Duodenal mucosa (tissue), 2 donors: Measurements from ENCODE around the gene STAG1.
"Not testable (repeated sequence)": the region's sequence is repeated elsewhere in the genome, so short reads cannot be mapped to it uniquely, and the experiment has no call there.

Experiments used
- H3K27ac ChIP-seq: one replicate; pipeline ENCODE4 v1.7.0; 2013; ENCODE audit warnings: low read depth, low read length
- H3K27me3 ChIP-seq, 2 donors: one replicate each; pipeline ENCODE4 v1.7.0; 2013; ENCODE audit warnings: low read length in 2 of 2, control low read depth in 1 of 2; ENCODE audit not compliant: insufficient read depth in 2 of 2, control insufficient read depth in 1 of 2
- H3K36me3 ChIP-seq, 2 donors: one replicate each; pipeline ENCODE4 v1.7.0; 2013; ENCODE audit warnings: low read length in 2 of 2, control low read depth in 1 of 2; ENCODE audit not compliant: insufficient read depth in 2 of 2, control insufficient read depth in 1 of 2
- H3K4me1 ChIP-seq, 2 donors: one replicate each; pipeline ENCODE4 v1.7.0; 2013; ENCODE audit warnings: low read length in 2 of 2, control low read depth in 1 of 2; ENCODE audit not compliant: insufficient read depth in 2 of 2, control insufficient read depth in 1 of 2
- H3K4me3 ChIP-seq, 2 donors: one replicate each; pipeline ENCODE4 v1.7.0; 2013; ENCODE audit warnings: low read length in 2 of 2, low read depth in 1 of 2
- H3K9ac ChIP-seq, 2 donors: one replicate each; pipeline ENCODE4 v1.7.0; 2013; ENCODE audit warnings: low read length in 2 of 2, low read depth in 1 of 2
- H3K9me3 ChIP-seq, 2 donors: one replicate each; pipeline ENCODE4 v1.7.0; 2013; ENCODE audit warnings: low read length in 2 of 2, control low read depth in 1 of 2; ENCODE audit not compliant: control insufficient read depth in 1 of 2

Gene STAG1

DNA sequence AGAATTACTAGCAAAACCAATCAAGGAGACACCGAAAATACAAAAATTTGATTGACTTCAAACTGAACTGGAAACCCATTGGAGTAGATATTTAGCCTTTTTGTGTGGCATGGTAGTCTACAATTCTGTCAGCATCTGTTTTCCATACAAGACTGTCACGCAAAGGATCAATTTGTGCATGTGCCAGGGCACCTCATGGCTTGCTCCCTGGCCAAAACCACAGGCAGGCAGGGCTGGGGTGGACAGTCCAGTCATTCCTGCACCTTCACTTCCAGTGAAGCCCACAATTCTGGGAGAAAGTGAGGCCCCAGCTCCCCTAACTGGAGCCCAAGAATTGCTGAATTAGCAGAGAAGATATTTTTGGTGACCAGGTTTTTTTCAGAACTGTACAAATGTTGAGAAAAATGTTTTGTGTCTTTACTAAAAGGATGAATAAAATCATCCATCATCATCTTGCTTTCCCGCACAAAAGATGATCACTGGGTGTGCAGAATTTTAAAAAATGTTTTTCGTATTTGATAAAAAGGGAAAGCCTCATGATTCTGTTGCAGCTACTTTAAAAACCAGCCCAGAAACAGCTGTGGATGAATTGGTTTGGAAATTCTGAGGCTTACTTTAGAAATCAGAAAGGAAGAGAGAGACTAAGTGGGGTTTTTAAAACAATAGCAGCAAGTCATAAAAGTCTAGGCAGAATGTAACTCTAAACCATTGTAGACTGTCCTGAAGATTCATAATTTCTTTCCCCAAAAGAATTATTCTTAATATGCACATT lies 415.7 kb downstream of the STAG1 start:
- H3K4me3 ChIP-seq, result no peak overlapping the region
- H3K27me3 ChIP-seq, result no peaks in the 10 kb centered on the region
- H3K4me1 ChIP-seq, result no peaks in the 10 kb centered on the region
- H3K9me3 ChIP-seq, result no peaks in the 10 kb centered on the region
- H3K27ac ChIP-seq, result no peak overlapping the region
- no peak overlapping the region for H3K9ac ChIP-seq
- H3K36me3 ChIP-seq, result peaks cover 20 to 53% of the 10 kb centered on the region in 2 donors

DNA sequence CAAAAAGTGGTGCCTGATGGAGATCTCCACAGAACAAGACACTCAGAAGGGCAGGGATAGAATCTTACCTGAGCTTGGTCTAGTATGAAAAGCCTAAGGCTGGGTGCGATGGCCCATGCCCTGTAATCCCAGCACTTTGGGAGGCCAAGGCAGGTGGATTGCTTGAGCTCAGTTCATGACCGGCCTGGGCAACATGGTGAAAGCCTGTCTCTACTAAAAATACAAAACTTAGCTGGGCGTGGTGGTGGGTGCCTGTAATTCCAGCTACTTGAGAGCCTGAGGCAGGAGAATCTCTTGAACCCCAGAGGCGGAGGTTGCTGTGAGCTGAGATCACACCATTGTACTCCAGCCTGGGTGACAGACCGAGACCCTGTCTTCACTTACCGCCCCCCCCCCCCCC lies 417.5 kb downstream of the STAG1 start:
- peaks cover 20 to 46% of the 10 kb centered on the region in 2 donors for H3K36me3 ChIP-seq
- not testable (repeated sequence) for H3K9me3 ChIP-seq, H3K27me3 ChIP-seq, H3K9ac ChIP-seq, H3K4me1 ChIP-seq, H3K4me3 ChIP-seq, H3K27ac ChIP-seq

GRCh38 chr3:136334209-136334608 lies 418.0 kb downstream of the STAG1 start:
- Histone ChIP-seq H3K27me3 (no peaks in the 10 kb centered on the region), H3K4me1 (no peaks in the 10 kb centered on the region), H3K9ac (no peak overlapping the region), H3K36me3 (peaks cover 22 to 51% of the 10 kb centered on the region in 2 donors), H3K27ac (no peak overlapping the region), H3K4me3 (no peak overlapping the region), H3K9me3 (no peaks in the 10 kb centered on the region)

- H3K36me3 ChIP-seq, result peaks cover 27 to 60% of the 10 kb centered on the region in 2 donors
- H3K27me3 ChIP-seq, result no peaks in the 10 kb centered on the region
- H3K4me1 ChIP-seq, result no peaks in the 10 kb centered on the region
- H3K27ac ChIP-seq, result no peak overlapping the region
- no peak overlapping the region for H3K4me3 ChIP-seq
- H3K9me3 ChIP-seq, result no peaks in the 10 kb centered on the region
- H3K9ac ChIP-seq, result no peak overlapping the region
Observed at GRCh38 chr3:136332776-136333175, 419.4 kb downstream of the STAG1 start.

DNA sequence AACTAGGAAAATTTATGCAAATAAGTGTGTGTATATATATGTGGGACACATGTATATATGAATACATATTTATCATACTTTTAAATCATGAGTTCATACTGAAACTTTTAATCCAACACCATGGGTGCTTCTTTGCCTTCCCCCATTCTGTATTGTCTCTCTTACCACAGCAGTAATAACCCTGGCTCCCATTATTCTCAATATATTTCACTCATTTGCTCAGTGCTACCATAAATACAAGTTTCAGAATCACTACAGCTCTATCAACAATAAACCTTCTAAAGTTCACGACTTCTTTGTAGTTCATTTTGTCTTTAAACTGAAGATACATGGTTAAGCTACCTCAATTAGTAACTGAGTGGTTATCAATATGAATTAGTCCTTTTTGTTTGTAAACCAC lies 419.9 kb downstream of the STAG1 start:
- Histone ChIP-seq H3K36me3 (peaks cover 27 to 62% of the 10 kb centered on the region in 2 donors), H3K9ac (no peak overlapping the region), H3K27ac (no peak overlapping the region), H3K9me3 (no peaks in the 10 kb centered on the region), H3K27me3 (no peaks in the 10 kb centered on the region), H3K4me3 (no peak overlapping the region), H3K4me1 (no peaks in the 10 kb centered on the region)

DNA sequence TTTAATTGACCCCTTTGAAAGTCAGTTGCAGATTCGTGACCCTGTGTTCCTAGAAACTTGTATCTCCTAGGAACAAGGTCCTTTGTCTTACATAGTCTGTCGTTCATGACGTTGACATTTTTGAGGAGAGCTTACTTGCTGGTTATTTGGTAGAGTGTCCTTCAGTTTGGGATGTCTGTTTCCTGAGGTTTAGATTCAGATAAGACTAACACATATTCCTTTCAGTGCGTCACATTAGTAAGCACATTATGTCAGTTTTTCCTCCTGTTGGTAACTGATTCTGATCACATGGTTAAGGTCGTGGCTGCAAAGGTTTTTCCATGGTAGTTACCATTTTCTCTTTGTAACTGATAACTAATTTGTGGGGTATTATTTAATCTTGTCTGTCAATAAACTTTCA lies 421.3 kb downstream of the STAG1 start:
- H3K4me1 ChIP-seq, result no peaks in the 10 kb centered on the region
- H3K9me3 ChIP-seq, result no peaks in the 10 kb centered on the region
- H3K4me3 ChIP-seq, result no peak overlapping the region
- no peak overlapping the region for H3K9ac ChIP-seq
- peaks cover 34 to 68% of the 10 kb centered on the region in 2 donors for H3K36me3 ChIP-seq
- no peaks in the 10 kb centered on the region for H3K27me3 ChIP-seq
- no peak overlapping the region for H3K27ac ChIP-seq

GRCh38 chr3:136329593-136329992 lies 422.6 kb downstream of the STAG1 start:
- no peaks in the 10 kb centered on the region for H3K9me3 ChIP-seq
- no peaks in the 10 kb centered on the region for H3K4me1 ChIP-seq
- no peak overlapping the region for H3K9ac ChIP-seq
- H3K4me3 ChIP-seq, result no peak overlapping the region
- peaks cover 30 to 61% of the 10 kb centered on the region in 2 donors for H3K36me3 ChIP-seq
- no peaks in the 10 kb centered on the region for H3K27me3 ChIP-seq
- H3K27ac ChIP-seq, result no peak overlapping the region

DNA sequence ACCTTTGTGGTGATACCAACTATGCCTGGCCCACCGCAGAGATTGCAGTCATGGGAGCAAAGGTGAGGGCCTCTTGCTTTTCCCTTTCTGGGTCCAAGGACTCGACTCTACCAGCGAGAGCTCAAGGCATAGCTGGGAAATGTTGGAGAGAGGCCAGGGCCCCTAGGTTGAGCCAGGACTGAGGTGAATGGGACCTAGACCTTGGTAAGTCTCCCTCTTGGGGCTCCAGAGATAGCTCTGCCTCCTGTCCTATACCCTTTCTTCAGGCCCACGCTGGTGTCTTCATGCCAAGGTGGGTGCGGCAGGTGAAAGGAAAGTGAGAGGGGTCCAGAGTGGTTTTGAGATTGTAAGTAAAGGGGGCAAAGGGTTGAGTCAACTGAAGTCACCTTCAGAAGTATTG lies 424.5 kb downstream of the STAG1 start:
- no peaks in the 10 kb centered on the region for H3K4me1 ChIP-seq
- no peaks in the 10 kb centered on the region for H3K27me3 ChIP-seq
- H3K9ac ChIP-seq, result no peak overlapping the region
- H3K4me3 ChIP-seq, result no peak overlapping the region
- H3K36me3 ChIP-seq, result peaks cover 19 to 47% of the 10 kb centered on the region in 2 donors
- H3K9me3 ChIP-seq, result peaks cover 1 to 5% of the 10 kb centered on the region in 2 donors
- no peak overlapping the region for H3K27ac ChIP-seq

GRCh38 chr3:136326316-136326715 lies 425.9 kb downstream of the STAG1 start:
- H3K36me3 ChIP-seq, result peaks cover 23 to 50% of the 10 kb centered on the region in 2 donors
- H3K9ac ChIP-seq, result no peak overlapping the region
- H3K4me1 ChIP-seq, result no peaks in the 10 kb centered on the region

GRCh38 chr3:136311968-136312367 lies 440.2 kb downstream of the STAG1 start:
- Histone ChIP-seq H3K9me3 (no peaks in the 10 kb centered on the region), H3K36me3 (peaks cover 0 to 4% of the 10 kb centered on the region in 2 donors)

More at GRCh38 chr3:136326316-136326715, 425.9 kb downstream of the STAG1 start:
- H3K27me3 ChIP-seq, result no peaks in the 10 kb centered on the region
- H3K9me3 ChIP-seq, result peaks cover 11 to 13% of the 10 kb centered on the region in 2 donors
- no peak overlapping the region for H3K27ac ChIP-seq
- H3K4me3 ChIP-seq, result no peak overlapping the region

More at GRCh38 chr3:136311968-136312367, 440.2 kb downstream of the STAG1 start:
- H3K4me3 ChIP-seq, result no peak overlapping the region
- no peak overlapping the region for H3K27ac ChIP-seq
- H3K4me1 ChIP-seq, result no peaks in the 10 kb centered on the region
- H3K27me3 ChIP-seq, result no peaks in the 10 kb centered on the region
- no peak overlapping the region for H3K9ac ChIP-seq
